ENCODE measurements around the gene ZSCAN12. TPM values are rescaled to one million over a fixed set of nuclear protein-coding genes. Genes with fewer than 3 reads are reported as not detected.
A peak's percentile ranks its signal among the peaks of the same experiment; 100 is the strongest.

Gene ZSCAN12
- total RNA-seq, 1 donor from 2014 or later: 16.7 TPM

DNA sequence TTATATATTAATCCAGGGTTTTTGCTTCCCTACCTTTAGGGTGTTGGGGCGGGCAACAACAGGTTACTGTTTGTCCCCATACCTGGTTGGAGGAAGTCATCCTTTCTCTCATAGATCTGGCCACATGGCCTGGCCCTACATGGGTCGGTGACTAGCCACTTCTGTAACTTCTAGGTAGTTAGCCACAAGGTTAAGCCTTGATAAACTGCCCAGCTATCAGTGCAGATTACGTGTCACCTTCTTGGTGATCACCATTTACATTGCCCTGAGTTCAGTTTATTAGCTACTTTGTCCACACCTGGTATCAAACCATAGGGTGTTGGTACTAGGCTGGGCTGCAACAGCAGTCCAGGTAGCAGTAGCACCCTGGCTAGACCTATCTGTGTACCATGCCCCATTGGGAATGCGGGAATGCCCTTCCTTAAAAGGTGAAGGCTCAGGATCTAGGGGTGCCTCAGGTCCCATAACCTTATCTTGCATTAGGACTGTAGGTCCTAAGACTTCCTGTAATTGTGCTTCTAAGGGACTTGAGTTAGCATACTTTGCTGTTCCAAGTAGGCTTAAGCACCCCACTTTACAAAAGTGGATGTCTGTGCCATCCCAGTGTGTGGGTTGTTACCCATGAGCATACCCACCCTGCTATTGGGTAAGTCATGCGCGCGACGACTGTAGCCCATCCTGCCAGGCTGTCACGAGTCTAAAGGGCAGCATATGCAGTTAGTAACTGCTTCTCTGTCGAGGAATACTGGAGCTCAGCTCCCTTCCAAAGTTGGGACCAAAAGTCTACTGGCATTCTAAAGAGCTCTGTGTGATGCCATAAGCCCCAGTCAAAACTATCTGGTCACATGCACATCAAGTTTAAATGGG, 44.6 kb downstream of the ZSCAN12 start:
- TF ChIP-seq, protein P1, sequence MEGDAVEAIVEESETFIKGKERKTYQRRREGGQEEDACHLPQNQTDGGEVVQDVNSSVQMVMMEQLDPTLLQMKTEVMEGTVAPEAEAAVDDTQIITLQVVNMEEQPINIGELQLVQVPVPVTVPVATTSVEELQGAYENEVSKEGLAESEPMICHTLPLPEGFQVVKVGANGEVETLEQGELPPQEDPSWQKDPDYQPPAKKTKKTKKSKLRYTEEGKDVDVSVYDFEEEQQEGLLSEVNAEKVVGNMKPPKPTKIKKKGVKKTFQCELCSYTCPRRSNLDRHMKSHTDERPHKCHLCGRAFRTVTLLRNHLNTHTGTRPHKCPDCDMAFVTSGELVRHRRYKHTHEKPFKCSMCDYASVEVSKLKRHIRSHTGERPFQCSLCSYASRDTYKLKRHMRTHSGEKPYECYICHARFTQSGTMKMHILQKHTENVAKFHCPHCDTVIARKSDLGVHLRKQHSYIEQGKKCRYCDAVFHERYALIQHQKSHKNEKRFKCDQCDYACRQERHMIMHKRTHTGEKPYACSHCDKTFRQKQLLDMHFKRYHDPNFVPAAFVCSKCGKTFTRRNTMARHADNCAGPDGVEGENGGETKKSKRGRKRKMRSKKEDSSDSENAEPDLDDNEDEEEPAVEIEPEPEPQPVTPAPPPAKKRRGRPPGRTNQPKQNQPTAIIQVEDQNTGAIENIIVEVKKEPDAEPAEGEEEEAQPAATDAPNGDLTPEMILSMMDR (IDR thresholded peaks at IDR 0.05; ENCODE audit: partially characterized antibody, unreplicated experiment): no peak

DNA sequence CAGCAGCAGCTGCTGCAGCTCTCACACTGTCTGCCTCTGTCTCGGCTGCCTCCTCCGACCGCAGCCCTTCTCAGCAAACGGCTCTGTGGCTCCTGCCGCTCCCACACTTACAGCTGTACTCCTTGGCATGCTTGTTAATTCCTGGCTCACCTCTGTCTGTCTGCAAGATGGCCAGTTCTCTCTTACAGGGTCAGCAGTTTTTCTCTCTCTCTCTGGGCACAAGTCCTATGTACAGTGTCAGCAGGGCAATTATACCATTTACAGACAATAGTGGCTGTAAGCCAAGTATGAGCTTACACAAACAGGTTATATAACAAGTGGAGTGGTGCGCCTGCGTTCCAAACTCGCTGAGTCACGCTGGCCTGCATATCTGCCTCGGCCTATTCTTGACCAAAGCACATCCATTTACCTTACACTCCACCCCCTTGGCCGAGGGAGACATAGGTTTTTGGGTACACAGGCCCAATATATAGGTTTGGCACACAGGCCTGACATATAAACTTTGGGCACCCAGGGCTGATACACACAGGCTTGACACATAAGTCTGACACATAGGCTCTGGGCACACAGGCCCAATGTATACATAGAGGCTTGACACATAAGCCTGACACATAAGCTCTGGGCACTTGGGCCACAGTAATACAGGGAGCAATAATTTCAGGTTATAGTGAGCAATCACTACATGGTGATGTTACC, 45.4 kb downstream of the ZSCAN12 start:
- Mint-ChIP-seq H3K9me3 (ENCODE audit: unreplicated experiment) (peaks cover 1% of the 10 kb centered on the region), H3K36me3 (ENCODE audit: unreplicated experiment) (no peaks in the 10 kb centered on the region), H3K4me1 (ENCODE audit: low read depth, unreplicated experiment) (peaks cover 15% of the 10 kb centered on the region), H3K27ac (ENCODE audit: unreplicated experiment) (no peak overlapping the region), H3K27me3 (ENCODE audit: unreplicated experiment) (peaks cover 2% of the 10 kb centered on the region), H3K4me3 (ENCODE audit: unreplicated experiment) (no peak overlapping the region)
- no peak for DNase-seq
- TF ChIP-seq, protein P1 (IDR thresholded peaks at IDR 0.05; ENCODE audit: partially characterized antibody, unreplicated experiment): no peak

More for the DNA sequence above, 44.6 kb downstream of the ZSCAN12 start:
- no peak overlapping the region for H3K4me3 Mint-ChIP-seq (ENCODE audit: unreplicated experiment)
- peaks cover 15% of the 10 kb centered on the region for H3K4me1 Mint-ChIP-seq (ENCODE audit: low read depth, unreplicated experiment)
- H3K9me3 Mint-ChIP-seq (ENCODE audit: unreplicated experiment): peaks cover 1% of the 10 kb centered on the region
- H3K36me3 Mint-ChIP-seq (ENCODE audit: unreplicated experiment): no peaks in the 10 kb centered on the region
- H3K27ac Mint-ChIP-seq (ENCODE audit: unreplicated experiment): no peak overlapping the region
- H3K27me3 Mint-ChIP-seq (ENCODE audit: unreplicated experiment): peaks cover under 1% of the 10 kb centered on the region
- DNase-seq: no peak

DNA sequence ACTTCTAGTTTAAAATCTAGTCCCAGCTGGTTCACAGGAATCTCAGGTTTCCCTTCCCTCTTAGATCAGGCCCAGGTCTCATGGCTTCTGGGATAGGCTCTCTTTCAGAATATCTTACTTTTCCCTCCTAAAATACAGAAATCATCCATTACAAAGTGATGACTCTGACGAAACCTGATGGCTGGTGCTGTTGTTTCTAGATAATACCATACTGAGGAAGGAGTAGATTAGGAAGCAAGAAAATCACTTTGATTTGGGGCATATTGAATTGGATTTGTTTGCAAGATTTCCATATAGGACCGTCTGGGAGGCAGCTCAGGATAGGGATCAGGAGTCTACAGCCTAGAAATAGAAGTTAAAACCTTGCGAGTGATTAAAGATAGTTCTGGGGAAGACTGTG, 46.2 kb downstream of the ZSCAN12 start:
- Mint-ChIP-seq H3K9me3 (ENCODE audit: unreplicated experiment) (peaks cover 1% of the 10 kb centered on the region), H3K36me3 (ENCODE audit: unreplicated experiment) (no peaks in the 10 kb centered on the region), H3K27me3 (ENCODE audit: unreplicated experiment) (peaks cover 2% of the 10 kb centered on the region), H3K27ac (ENCODE audit: unreplicated experiment) (no peak overlapping the region), H3K4me3 (ENCODE audit: unreplicated experiment) (no peak overlapping the region), H3K4me1 (ENCODE audit: low read depth, unreplicated experiment) (peaks cover 15% of the 10 kb centered on the region)
- DNase-seq: no peak
- TF ChIP-seq, protein P1 (IDR thresholded peaks at IDR 0.05; ENCODE audit: partially characterized antibody, unreplicated experiment): no peak

DNA sequence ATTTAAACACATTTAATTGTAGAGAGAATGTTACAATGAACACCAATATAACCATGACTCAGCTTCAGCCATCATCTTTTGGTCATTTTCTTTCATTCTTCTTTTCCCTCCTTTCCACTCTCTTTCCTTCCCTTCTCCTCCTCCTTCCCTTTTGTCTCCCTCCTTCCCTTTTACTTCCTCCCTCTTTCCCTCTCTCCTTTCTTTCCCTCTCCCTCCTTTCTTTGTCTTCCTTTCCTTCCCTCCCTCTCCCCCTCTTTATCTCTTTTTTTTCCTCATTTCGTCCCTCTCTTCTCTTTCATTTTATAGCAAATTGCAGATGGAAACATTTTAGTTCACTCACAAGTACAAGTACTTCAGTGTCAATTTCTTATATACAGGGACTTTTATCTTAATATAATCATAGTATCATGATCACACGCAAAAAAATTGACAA, 48.0 kb downstream of the ZSCAN12 start:
- H3K4me3 Mint-ChIP-seq (ENCODE audit: unreplicated experiment): peak overlapping the region; percentile 99
- no peaks in the 10 kb centered on the region for H3K9me3 Mint-ChIP-seq (ENCODE audit: unreplicated experiment)
- TF ChIP-seq, protein P1 (IDR thresholded peaks at IDR 0.05; ENCODE audit: partially characterized antibody, unreplicated experiment): no peak
- H3K27me3 Mint-ChIP-seq (ENCODE audit: unreplicated experiment): peaks cover 2% of the 10 kb centered on the region
- DNase-seq: no peak
- no peaks in the 10 kb centered on the region for H3K36me3 Mint-ChIP-seq (ENCODE audit: unreplicated experiment)
- peaks cover 14% of the 10 kb centered on the region for H3K4me1 Mint-ChIP-seq (ENCODE audit: low read depth, unreplicated experiment)
- no peak overlapping the region for H3K27ac Mint-ChIP-seq (ENCODE audit: unreplicated experiment)
